GM12891 (cell line): ENCODE measurements around the gene KIF5C.

ENCODE experiments used
- POLR2AphosphoS5 ChIP-seq: IDR thresholded peaks from 2 replicates; pipeline ENCODE4 v1.6.1; 2011; ENCODE audit warnings: low read depth, low read length, control low read depth
- POU2F2 ChIP-seq: IDR thresholded peaks from 2 replicates; pipeline ENCODE4 v1.6.1; 2011; ENCODE audit warnings: low read depth, mild to moderate bottlenecking, control low read depth, low read length, moderate library complexity
- TAF1 ChIP-seq: IDR thresholded peaks from 2 replicates; pipeline ENCODE4 v1.6.1; 2011; ENCODE audit warnings: low read depth, low read length, control low read depth

- TF ChIP-seq TAF1 (no peak), POLR2AphosphoS5 (no peak), POU2F2 (no peak)
Measured at GRCh38 chr2:148993351-148993750, 118.3 kb downstream of the KIF5C start.
